Fibroblast of pulmonary artery (primary cell): Measurements from ENCODE around the gene TMA16.

ENCODE experiments used
- DNase-seq: peaks from one replicate; pipeline ENCODE4 v3.0.0-alpha.2; 2010; ENCODE audit warnings: low read depth
- H3K4me3 ChIP-seq: replicated peaks from 2 replicates; pipeline ENCODE4 v1.5.1; 2011; ENCODE audit warnings: low read depth, mild to moderate bottlenecking, control low read depth, low read length, moderate library complexity
- TF ChIP-seq, protein P1 (sequence below): IDR thresholded peaks from 2 replicates; pipeline ENCODE4 v1.5.1; 2011; ENCODE audit warnings: mild to moderate bottlenecking, control low read depth, low read length, inconsistent platforms; ENCODE audit errors: missing control alignments

The TMA16 gene

DNA sequence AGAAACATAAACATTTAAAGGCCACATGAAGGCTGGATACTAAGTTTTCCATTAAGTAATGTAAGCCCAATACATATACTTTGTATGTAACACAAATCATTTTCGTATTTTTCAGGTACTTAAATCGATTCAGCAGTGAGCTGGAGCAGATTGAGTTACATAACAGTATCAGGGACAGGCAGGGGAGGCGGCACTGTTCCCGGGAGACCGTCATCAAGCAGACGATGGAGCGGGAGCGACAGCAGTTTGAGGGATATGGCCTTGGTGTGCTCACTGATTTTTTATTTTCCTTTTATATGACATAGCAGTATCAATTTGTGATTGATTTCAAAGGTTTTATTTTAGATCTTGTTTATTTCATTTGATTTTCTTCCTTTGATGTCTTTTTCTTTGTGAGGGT, 20.7 kb downstream of the TMA16 start:
- H3K4me3 ChIP-seq = no peak overlapping the region
- no peak for DNase-seq
- TF ChIP-seq, protein P1, sequence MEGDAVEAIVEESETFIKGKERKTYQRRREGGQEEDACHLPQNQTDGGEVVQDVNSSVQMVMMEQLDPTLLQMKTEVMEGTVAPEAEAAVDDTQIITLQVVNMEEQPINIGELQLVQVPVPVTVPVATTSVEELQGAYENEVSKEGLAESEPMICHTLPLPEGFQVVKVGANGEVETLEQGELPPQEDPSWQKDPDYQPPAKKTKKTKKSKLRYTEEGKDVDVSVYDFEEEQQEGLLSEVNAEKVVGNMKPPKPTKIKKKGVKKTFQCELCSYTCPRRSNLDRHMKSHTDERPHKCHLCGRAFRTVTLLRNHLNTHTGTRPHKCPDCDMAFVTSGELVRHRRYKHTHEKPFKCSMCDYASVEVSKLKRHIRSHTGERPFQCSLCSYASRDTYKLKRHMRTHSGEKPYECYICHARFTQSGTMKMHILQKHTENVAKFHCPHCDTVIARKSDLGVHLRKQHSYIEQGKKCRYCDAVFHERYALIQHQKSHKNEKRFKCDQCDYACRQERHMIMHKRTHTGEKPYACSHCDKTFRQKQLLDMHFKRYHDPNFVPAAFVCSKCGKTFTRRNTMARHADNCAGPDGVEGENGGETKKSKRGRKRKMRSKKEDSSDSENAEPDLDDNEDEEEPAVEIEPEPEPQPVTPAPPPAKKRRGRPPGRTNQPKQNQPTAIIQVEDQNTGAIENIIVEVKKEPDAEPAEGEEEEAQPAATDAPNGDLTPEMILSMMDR = no peak

DNA sequence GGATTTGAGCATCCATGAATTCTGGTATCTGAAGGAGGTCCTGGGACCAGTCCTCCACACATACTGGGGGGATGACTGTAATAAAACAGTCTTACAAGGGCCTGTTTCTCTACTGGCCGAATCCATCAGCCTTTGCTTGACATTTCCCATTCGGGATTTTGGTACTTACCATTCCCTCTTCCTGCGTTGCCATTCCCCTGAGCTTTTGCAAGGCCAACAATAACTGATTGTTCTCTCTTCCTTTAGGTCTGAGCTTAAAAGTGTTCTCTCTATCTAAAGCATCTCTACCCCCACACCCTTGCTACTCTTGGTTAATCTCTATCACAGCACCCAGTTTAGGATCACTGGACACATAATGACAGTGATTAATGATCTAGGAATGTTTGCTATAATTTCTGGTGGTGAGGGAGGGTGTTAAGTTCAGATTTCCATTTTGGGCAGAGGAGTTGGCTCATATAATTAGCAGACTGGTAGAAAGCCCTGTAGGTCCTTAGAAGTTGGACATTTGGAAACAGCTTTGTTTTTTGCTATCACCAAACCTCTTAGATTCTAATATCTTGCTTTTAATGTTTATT, 29.4 kb downstream of the TMA16 start:
- no peak overlapping the region for H3K4me3 ChIP-seq
- TF ChIP-seq, protein P1 = no peak
- no peak for DNase-seq

DNA sequence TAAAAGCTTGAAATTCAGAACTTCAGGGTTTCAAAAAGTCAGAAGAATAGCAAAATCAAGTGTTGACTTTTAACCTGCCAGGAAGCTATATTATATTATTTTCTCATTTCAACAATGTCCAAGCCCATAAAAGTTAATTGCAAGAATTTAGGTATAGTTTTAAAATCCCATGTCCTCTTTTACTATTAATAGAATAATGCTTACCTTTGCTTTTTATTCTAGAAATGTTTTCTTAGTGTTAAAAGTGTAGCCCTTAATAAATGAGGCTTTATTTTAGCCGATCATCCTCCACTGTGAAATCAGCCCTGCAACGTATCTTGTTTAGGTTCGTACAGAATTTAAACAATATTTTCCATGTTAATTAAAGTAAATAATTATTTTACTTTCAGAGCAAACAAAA, 31.5 kb downstream of the TMA16 start:
- DNase-seq = no peak
- H3K4me3 ChIP-seq = no peak overlapping the region
- TF ChIP-seq, protein P1 = no peak

DNA sequence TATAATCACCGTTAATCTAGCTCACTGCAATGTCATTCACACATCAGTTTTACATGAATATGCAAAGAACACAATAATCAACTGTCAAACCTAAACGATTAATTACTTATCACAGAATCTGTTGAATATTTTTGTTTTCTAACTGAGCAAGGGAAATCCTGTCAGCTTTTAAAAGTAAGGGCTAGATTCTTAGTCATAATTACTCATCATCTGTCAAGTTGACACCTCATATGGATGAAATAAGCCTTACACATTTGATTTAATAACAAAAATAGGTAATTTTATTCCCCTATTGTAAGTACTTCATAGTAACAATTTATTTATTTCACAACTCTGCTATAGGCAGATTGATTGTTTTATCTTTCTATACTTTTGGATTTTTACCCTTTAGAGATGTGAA, 32.7 kb downstream of the TMA16 start:
- TF ChIP-seq, protein P1 = no peak
- DNase-seq = no peak
- H3K4me3 ChIP-seq = no peak overlapping the region

DNA sequence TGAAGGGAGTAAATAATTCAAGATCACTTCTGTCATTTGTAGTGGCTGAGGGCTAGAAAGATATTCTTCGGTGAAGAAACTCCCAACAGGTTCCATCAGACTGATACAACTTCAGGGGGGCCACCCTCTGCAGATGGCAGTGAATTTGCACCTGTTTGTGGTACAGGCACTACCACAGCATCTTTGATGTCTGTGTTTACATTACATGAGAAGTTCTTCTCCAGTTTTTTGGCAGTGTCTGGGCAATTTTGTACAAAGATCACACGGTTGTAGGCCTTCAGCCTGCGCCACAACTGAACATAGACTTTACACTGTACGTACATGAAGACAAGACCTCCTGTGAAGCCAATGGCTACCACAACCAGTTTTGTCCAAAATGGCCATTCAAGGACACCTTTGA, 34.2 kb downstream of the TMA16 start:
- no peak overlapping the region for H3K4me3 ChIP-seq
- TF ChIP-seq, protein P1 = no peak
- DNase-seq = no peak

DNA sequence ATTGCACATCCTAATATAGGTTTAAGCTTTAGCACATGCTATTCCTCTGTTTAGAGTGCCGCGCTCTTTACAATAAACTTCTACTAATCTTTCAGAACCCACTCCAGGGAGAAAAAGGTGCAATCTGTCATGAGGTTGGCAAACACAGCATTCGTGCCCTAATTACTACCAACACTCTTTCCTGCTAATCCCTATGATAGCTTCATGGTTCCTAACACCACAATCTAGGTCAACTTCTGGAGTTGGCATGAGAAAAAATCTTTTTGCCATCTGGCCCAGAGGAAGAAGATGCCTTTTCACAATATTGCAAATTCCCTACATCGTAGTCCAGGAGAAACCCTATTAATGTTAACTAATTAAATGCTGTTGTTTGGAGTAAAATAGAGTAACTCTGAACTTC, 39.6 kb downstream of the TMA16 start:
- no peak overlapping the region for H3K4me3 ChIP-seq
- DNase-seq = no peak
- TF ChIP-seq, protein P1 = no peak

DNA sequence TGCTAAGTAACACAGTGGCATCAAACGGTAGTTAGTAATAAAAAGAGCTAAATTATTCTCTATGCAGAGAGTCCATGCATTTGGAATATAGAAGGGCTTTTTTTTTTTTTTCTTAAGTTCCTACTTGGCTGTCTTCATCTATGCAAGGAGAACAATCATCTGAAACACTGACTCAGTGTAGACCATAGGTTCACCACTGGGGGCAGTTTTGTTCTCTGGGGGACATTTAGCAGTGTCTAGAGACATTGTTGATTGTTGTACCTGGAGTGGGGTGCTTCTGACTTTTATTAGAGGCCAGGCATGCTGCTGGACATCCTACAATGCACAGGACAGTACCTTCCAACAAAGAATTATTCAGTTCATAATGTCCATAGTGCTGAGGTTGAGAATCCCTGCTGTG, 41.2 kb downstream of the TMA16 start:
- H3K4me3 ChIP-seq = no peak overlapping the region
- TF ChIP-seq, protein P1 = no peak
- no peak for DNase-seq
